ENCODE data around the gene AP4M1.

DNA sequence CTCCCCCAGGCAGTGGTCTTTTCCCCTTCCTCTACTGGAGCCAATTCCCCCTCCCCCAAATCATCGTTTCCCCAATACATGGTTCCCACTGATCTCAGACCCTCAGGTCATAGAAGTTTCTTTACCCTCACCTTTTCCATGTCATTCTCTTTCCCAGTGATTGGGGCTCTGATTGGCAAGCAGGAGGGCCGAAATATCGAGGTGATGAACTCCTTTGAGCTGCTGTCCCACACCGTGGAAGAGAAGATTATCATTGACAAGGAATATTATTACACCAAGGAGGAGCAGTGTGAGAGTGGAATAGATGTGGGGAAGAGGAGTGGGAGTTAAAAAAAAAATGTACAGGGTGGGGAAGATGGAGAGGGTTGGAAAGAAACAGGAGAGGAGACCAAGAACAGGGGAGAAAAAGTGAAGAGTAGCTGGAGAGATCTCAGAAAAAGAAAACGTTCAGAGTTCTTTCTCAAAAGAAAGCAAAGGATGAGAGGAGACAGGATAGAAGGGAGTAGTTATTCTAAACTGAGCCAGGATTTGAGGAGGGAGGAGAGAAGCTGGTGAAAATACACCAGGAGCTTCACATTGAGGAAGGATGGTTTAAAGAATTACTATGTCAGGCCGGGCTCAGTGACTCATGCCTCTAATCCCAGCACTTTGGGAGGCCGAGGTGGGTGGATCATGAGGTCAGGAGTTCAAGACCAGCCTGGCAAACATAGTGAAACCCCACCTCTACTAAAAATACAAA is 11.8 kb upstream of the AP4M1 start:
- TF ChIP-seq CTCF (IDR thresholded peaks at IDR 0.05; ENCODE audit: poor library complexity) (no peak), EZH2phosphoT487 (IDR thresholded peaks at IDR 0.05; ENCODE audit: low read depth, severe bottlenecking, unreplicated experiment) (no peak), EZH2 (IDR thresholded peaks at IDR 0.05; ENCODE audit: borderline replicate concordance) (no peak)
